ENCODE measurements around the gene ZNF593.

The ZNF593 gene

GRCh38 chr1:26210147-26210870 is 40.6 kb downstream of the ZNF593 start:
- DNase-seq (ENCODE audit: low read depth in 2 of 2), result no peak

- no peak for DNase-seq (ENCODE audit: low read depth in 2 of 2)
Measured at GRCh38 chr1:26212726-26213125, 43.0 kb downstream of the ZNF593 start.

- no peak for DNase-seq (ENCODE audit: low read depth in 2 of 2)
Measured at GRCh38 chr1:26213335-26213905, 43.7 kb downstream of the ZNF593 start.

GRCh38 chr1:26215246-26215645 is 45.5 kb downstream of the ZNF593 start:
- no peak for DNase-seq (ENCODE audit: low read depth in 2 of 2)

GRCh38 chr1:26218906-26219494 is 49.3 kb downstream of the ZNF593 start:
- DNase-seq (ENCODE audit: low read depth in 2 of 2), result no peak
